22Rv1 (cell line): ENCODE measurements around the gene SH3RF3.

Source experiments
- CTCF ChIP-seq: fragments of 450-650 bp; IDR thresholded peaks from 2 replicates; pipeline ENCODE4 v1.5.1; 2017; ENCODE audit warnings: mild to moderate bottlenecking
- ZFX ChIP-seq: fragments of 450-650 bp; IDR thresholded peaks from 2 replicates; pipeline ENCODE4 v1.6.1; 2017; ENCODE audit warnings: antibody characterized with exemption, borderline replicate concordance

GRCh38 chr2:109531896-109532727 lies 403.1 kb downstream of the SH3RF3 start:
- TF ChIP-seq CTCF (no peak), ZFX (no peak)
